DMS53 (cell line): ENCODE measurements around the gene PRR7.
"Not testable (repeated sequence)": the region's sequence is repeated elsewhere in the genome, so short reads cannot be mapped to it uniquely, and the experiment has no call there.

Source experiments
- DNase-seq: peaks from one replicate; lab custom pipeline; 2025; lab: John Stamatoyannopoulos, UW

The PRR7 gene

DNA sequence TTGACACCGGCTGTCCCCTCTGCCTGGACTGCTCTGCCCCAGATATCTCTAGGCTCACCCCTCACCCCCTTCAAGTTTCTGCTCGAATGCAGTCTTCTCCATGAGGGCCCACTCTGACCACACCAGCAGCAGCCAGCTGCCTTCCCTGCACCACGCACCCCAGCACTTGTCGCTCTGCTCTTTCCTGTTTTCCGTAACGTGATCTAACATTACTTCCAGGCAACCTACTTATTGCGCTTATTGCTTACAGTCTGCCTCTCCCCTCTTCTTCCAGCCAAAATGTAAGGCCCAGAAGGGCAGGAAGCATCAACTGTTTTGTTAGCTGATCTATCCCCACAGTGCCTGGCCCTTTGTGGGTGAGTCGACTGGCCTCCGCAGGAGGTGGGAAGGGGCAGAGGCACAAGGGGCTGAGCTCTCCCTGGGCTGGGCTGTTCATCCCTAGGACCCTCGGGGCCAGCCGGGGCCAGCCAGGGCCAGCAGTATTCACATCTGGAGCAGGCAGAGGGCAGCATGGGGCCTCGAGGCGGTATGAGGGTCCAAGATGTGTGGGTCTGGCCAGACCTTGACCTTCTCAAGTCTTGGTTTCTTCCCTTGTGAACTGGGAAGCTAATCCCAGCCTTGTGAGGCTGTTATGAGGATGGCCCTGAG is 38.4 kb downstream of the PRR7 start:
- no peak for DNase-seq

DNA sequence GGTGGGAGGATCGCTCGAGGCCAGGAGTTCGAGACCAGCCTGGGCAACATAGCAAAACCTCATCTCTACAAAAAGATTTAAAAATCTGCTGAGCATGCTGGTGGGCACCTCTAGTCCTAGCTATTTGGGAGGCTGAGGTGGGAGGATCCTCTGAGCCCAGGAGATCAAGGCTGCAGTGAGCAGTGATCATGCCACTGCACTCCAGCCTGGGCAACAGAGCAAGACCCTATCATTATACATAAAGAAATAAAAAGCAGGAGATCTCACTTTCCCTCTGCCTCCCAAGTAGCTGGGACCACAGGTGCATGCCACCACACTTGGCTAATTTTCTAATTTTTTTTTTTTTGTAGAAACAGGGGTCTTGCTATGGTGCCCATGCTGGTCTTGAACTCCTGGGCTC is 39.1 kb downstream of the PRR7 start:
- DNase-seq = not testable (repeated sequence)

DNA sequence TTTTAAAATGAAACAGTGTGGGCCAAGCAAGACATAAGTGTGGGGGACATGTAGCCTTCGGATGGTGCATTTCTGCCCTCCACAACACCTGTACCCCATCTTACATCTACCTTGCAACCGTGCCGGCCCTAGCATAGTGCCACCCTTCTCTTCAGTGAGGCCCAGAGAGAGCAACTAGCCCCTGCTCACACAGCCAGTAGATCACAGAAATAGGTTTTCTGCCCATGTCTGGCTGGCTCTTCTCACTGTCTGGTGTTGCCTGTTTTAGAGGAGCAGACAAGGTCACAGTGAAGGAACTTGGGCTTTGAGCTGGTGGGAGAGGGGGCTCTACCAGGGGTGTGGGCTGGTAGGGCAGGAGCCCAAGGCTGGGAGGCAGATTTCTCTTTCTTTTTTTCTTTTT is 39.6 kb downstream of the PRR7 start:
- DNase-seq = no peak

DNA sequence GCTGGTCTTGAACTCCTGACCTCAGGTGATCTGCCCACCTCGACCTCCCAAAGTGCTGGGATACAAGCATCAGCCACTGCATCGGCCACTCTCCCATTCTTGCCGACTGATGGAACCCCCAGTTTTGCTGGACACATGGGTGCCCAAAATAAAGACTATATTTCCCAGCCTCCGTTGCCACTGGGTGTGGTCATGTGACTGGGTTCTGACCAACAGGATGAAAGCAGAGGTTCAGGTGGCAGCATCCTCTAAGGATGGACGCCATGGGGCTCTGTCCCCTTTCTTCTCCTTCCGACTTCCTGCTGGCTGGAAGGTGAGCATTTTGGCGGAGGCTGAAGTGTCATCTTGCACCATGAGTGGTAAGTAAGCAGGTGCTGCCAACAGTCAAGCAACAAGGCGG is 40.5 kb downstream of the PRR7 start:
- no peak for DNase-seq

DNA sequence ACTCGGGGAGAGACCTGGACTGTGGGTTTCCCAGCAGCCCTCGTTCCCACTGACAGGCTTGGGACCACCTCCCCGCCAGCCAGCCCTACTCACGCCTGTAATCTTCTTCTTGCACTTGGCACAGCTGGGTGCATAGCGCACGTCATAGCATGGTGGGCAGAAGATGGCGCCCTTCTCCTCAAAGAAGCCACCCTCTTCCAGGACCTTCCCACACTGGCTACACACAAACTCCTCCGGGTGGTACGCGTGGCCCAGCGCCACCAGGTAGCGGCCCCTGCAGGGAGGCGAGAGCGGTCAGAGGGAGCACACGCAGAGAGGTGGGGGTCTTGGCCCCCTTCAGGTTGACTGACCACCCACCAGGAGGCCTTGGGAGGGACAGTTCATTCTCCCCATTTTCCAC is 41.4 kb downstream of the PRR7 start:
- no peak for DNase-seq

DNA sequence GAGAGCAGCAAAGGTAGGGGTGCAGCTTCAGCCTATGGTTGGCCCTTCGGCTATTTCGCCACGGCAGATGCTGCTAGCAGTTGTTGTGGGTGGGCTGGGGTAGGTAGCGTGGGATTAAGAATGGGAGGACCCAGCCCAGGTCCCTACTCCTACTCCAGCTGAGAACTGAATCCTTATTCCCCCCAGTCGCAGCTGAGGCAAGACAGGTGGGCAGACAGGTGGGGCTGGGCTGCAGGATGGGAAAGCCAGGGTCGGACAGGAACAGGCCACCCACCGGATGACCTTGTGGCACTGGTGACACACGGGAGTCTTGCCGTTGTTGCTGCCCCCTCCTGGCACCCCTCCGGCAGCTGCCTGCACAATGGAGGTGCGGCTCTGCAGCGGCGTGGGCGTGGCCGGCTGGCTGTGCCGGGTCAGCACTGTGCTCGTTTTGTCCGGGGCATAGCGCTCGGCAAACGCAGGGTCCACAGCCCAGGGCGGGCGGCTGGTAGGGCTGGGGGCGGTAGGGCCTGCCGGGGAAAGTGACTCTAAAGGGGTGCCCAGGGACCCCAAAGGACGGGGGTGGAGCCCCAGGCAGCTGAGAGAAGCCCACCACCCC is 42.6 kb downstream of the PRR7 start:
- no peak for DNase-seq

DNA sequence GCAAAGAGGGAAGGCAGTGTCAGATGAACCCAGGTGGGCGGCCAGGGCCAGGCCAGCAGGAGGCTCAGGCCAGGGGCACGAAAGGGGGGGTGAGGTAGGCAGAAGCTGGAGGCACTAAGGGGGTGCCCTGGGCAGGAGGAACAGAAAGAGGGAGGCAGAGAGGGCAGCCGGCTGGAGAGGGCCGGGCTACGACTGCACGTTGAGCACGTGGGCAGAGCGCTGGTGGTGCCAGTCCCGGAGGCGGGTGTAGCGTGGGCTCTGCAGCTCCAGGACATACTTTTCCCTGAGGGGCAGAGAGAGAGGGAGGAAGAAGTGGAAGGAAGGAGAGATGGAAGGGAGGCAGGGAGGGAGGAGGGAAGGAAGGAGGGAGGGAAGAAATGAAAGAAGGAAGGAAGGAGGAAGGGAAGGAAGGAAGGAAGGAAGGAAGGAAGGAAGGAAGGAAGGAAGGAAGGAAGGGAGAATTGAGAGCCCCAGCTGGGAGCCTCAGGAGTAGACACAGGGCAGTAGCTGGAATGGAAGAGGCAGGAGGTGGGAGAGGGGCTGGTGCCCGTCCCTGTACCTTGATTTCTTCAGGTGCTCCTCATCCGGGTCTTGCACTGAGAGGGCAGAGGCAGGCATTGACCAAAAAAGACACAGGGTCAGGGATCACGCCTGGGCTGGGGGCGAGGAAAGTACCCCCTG is 43.8 kb downstream of the PRR7 start:
- no peak for DNase-seq

DNA sequence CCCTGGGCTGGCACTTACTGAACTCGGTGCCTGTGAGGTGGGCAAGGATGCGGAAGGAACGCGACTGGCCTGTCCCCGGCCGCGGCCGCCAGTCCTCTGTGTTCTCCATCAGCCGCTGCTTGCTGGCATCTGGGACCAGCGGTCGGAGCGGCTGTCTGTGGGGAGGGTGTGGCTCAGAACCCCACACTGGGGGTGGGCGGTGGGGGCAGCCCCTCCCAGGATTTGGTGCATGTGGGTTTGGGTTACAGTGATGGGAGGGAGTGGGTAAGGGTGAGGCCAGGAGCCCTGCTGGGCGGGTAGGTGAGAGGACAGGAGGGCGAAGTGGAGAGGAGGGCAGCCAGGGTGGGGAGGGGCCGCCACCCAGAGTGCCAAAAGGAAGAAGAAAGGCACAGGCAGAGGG is 44.4 kb downstream of the PRR7 start:
- DNase-seq = no peak

DNA sequence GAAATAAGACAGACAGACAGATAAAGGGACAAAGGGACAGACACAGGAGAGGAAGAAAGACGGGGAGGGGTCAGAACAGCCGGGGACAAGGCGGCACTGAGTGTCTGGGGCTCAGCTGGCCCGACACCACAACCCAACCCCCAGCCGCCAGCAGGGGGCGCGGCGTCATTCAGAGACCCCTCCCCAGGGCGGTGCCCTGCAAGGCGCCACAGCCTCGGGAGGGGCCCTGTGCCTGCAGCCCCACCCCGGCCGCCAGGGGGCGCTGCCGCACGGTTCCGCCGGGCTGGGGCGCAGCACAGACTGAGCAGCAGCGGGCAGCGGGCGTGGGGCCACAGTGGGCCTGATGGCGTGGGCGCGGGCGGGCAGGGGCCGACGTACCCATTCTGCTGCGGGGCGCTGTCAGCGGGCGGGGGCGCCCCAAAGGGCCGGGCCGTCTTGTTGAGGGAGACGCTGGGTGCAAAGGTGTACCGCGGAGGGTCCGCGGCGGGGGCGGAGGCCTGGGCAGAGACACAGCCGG is 44.9 kb downstream of the PRR7 start:
- peak; percentile 45 for DNase-seq

DNA sequence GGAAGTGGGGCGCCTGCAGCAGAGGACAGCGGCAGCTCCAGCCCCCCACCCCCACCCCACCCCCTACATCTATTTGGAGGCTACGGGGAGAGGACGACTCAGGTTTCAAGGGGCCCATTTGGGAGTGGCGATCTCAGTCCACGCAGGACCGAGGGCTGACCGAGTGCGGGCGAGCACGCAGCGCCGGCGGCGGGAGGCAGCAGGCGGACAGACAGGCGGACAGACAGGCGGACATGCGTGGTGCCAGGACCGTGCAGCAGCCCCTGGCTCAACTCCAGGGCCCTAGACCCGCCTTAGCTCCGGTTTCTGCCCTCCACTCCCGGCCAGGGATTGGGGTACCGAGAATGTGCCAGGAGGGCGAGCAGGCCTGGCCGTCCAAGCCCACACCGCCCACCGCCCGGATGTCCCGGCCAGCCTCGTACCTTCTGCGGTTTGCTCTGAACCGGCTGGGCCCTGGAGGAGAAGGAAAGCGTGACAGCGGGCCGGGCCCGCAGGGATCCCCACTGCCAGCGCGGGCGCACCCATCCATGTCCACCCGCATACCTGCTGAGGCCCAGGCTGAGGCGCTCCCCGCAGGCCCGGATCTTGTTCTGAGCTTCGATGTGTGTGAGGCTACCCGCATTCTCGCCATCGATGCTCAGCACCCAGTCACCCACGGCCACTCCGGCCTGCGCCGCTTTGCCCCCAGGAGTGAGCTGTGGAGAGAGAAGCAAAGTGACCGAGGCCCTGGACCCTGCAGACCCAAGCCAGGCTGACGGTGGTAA is 45.6 kb downstream of the PRR7 start:
- DNase-seq = no peak

DNA sequence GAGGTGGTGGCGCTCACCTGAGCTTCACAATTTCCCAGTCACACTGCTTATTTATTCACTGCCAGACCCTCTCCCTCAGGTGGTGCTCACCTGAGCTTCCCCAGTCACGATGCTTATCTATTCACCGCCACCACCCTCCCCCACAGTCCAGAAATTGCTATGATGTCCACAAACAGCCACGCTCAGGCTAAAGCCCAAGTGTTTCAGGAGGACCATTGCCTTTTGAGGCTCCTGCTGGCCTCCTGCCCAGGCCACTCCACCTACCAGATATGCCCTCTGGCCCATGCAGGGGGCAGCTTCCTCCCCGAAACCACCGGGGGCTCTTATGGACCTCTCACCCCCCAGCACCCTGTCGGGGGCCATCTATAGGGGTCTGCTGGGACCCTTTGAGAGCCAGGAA is 46.2 kb downstream of the PRR7 start:
- DNase-seq = no peak

DNA sequence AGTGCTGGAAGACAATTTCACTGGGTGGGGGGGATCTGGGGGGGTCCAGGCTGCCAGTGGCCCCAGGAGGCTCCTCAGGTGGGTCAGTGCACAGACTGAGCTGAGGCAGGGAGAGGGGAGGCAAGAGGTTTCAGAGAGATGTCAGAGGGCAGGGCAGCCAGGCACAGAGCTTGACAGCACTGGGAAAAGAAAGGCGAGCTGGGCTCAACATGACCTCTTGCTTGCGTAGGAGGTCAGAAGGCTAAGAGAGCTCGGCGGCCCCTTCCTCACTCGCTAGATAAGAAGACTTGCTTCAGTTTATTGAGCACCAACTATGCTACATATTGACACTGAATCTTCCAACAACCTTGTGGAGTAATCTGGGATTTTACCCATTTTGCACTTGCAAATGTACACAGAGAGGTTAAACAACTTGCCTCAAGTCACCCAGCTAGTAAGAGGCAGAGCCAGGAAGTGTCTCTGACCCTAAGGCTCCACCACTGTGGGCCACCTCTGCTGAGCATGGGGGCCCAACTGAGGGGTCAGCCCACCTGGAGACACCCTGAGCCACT is 47.3 kb downstream of the PRR7 start:
- DNase-seq = no peak

DNA sequence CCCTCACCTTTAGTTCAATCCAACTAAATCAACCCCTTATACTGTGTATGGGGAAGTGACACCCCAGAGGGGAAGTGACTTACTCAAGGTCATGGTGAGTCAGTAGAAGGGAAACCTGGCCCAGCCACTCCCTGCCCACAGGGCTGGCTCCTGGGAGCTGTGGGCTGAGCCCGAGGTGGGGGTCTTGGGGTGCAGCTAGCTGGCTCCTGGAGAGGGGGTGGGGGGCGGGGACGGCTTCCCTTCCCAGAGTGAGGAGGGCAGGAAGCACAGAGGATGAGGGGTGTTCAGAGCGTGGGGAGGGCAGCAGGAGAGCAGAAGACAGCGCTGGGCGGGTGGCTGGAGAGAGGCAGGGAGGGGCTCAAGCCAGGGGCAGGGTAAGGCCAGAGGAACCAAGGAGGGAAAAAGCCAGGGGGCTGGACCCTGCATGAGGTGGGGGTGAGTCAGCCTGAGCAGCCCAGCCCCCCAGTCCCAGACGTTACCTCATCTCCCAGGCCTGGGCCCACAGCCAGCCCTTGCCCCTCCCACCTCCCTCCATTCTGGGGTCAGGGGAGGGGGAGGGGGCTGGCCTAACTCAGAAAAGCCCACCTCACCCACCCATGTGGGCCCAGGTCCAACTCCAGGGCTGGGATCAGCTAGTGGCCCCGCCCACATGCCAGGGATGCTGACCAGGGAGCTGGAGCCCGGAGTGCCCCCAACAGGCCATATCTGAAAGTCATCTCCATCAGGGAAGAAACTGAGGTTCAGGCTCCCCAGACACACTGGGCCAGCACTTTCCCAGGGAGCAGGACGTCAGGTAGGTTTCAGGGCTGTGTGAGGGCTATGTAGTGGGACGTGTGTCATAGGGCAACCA is 48.0 kb downstream of the PRR7 start:
- no peak for DNase-seq

DNA sequence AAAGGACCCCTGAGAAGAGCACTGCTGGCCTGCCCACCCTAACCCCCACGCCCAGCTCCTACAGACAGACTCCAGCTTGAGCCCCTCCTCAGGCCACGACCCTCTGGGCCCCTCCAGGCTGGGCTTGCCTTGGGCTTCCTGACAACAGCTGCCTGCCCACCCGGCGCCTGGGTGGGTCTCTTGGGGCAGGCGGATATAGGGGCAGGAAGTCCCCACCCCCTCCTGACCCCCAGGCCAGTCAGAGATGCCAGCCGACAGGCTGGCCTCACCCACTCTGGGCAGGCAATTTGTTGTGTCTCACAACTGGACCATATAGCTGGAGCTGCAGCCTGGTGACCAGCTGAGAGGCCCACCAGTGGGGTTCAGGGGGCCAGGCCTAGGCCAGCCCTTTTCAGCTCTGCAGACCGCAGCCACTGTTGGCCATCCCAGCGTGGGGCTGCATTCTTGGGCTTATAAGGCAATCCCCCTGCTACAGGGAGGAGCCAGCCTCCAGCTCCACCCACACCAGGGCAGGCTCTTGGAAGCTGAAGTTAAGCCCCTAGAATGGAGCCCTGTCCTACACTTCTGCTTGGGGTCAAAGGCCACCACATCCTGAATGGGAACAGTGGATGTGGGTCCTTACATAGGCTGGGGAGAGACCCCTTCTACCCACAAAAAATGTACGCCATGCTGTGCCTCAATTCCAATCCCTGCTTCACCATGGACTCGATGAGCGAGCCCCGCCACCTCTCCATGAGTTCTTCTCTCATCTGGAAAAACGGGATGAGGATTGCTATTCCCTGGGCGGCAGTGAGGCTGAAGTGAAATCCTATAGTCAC is 48.8 kb downstream of the PRR7 start:
- DNase-seq = no peak

DNA sequence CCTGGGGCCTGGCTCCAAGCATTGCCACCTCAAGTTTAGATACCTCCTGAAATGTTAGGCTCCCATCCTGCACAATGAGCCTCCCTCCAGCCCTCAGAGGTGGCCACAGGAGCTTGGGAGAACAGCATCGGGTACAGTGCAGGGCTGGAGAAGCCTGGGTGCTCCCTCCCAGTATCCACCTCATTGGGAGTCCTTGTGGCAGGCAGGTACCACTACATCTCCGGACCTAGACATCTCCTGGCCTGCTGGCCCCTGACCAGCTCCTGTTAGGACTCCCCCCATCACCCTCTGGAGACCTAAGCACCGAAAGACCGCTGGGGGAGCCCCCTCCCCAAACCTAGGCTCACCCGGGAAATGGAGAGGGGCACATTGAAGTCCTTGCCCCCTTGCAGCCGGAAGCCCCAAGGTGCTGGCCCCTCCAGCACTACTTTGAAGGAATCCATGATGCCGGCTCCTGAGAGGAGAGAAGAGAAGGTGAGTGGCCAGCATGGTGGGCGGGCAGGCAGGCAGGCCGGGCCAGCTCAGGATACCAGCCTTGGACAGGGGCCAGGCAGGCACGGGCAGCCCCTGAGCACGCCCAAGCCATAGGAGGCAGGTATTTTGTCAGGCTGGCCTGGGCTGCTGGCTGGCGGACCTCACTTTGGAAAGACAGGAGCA is 49.6 kb downstream of the PRR7 start:
- peak; percentile 75 for DNase-seq

DNA sequence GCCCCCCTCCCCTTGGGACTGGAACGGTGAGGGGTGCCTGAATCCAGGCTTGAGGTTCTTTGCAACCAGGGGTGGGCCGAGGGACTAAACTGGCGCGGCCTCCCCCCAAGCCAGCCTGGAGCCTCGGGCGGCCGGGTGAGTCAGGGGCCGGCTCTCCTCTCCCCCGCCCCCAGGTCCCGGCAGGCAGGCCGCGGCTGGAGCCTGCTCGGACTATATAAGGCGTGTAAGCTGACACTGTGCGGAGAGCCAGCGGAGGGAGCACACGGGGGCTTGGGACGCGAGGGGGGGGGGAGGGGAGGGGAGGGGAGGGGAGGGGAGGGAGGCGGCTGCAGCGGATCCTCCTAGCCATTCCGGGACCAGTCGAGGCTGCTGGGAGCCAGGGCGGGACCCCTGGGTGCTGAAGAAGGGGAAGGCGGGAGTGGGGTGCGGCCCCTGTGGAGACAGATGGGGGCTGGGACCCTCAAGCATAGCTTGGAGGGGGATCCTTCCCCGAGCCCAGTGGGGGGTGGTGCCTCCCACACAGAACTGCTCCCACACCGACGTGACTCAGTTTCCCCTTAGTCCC is 50.2 kb downstream of the PRR7 start:
- peak; percentile 84 for DNase-seq

DNA sequence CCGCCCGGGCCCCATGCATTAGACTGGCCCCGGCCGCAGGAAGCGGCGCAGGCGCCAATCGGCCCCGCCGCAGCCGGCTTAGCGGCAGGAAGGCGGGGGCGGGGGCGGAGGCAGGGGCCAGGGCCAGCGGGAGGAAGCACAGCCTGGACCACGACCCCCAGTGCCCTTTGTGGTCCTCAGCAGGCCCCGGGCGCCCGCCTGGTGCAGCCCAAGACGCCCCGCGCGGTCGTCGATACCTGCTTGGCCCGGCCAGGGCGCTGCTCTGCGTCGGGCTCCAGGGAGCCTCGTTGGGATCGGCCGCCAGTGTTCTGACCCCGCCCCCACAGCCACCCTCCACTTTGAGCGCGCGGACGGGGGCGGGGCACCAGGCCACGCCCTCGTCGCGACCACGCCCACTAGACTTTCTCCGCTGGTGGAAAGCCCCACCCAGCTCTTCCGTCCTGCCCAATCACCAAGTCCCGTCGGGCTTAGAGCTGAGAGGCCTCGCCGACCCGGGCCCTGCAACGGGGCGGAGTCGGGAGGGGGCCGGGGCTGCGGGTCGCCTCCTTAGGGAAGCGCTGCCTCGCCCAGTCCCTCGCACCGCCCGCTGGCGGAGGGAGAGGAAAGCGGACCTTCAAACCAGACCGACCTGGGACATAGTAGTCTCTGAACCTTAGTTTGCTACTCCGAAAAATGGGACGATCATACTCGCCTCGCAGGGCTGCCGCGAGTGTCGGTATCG is 50.8 kb downstream of the PRR7 start, which contains the start of gene PDLIM7:
TSS of gene PDLIM7 (minus strand) at position 313 of the 721 bp plus-strand sequence. CDS start 1,092 bp downstream, outside the sequence.
- peak; percentile 98 for DNase-seq

DNA sequence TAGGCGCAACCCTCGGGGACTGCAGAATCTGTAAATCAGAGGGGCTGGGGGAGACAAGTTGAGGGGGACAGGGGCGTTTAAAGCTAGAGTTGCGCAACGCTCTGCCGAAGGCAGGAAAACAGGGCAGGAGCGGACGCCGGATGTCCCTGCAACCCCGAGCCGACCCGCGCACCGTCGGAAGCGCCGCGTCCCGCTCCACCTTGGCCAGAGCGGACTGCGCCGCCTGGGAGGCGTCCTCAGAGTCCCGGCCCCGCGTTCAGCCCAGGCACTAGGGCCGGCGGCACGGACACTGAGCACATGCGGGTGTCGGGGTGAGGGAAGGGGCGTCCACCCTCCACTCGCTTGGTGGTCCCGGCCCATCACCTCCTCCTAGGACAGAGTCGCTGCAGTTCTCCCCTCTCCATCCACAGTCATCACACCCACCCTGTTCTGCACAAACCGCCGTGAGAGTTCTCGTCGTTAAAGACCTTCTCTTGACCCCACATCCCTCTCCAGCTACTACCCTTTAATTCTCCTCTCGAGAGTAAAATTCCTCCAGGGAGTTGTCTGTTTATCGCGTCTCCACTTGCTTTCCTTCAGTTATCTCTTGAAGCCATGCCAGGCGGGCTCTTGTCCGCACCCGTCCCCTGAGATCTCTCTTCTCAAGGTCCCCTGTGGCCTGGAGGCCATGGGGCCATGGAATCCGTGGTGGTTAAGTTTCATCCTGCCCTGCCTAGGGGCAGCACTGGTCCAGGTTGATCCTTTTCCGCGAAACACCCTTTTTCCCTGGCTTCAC is 51.6 kb downstream of the PRR7 start:
- DNase-seq = peak; percentile 84
